ENCODE measurements around the gene FBXL16. TPM values are rescaled to one million over a fixed set of nuclear protein-coding genes. Genes with fewer than 3 reads are reported as not detected.

The FBXL16 gene
- polyA plus RNA-seq, 1 donor from 2014 or later = 3.4 TPM

GRCh38 chr16:658679-659571 lies 46.7 kb downstream of the FBXL16 start:
- Histone ChIP-seq H3K27me3 (ENCODE audit: insufficient read depth, low read depth, low read length) (no peaks in the 10 kb centered on the region), H4K20me1 (ENCODE audit: insufficient read depth) (no peaks in the 10 kb centered on the region), H3K9me3 (ENCODE audit: low read length) (no peaks in the 10 kb centered on the region), H3K9me2 (ENCODE audit: insufficient read depth, low read length) (no peaks in the 10 kb centered on the region), H2AFZ (ENCODE audit: low read depth, low read length) (no peak overlapping the region), H3K36me3 (ENCODE audit: insufficient read depth, low read length) (no peaks in the 10 kb centered on the region), H3K79me2 (replicated peaks; ENCODE audit: insufficient read depth, low read length) (no peaks in the 10 kb centered on the region), H3K4me2 (ENCODE audit: low read length) (no peak overlapping the region), H3K27ac (ENCODE audit: low read length) (no peak overlapping the region), H3F3A (ENCODE audit: insufficient read depth, low read length, poor library complexity, severe bottlenecking) (no peaks in the 10 kb centered on the region), H3K9ac (ENCODE audit: low read length) (no peak overlapping the region), H3K4me3 (ENCODE audit: low read length) (no peak overlapping the region)
- no peak for TF ChIP-seq POLR2AphosphoS5 (IDR thresholded peaks at IDR 0.05)

GRCh38 chr16:657487-657886 lies 48.1 kb downstream of the FBXL16 start:
- Histone ChIP-seq H3K27me3 (ENCODE audit: insufficient read depth, low read depth, low read length) (no peaks in the 10 kb centered on the region), H3K4me3 (ENCODE audit: low read length) (no peak overlapping the region), H3K9me3 (ENCODE audit: low read length) (no peaks in the 10 kb centered on the region), H2AFZ (ENCODE audit: low read depth, low read length) (no peak overlapping the region), H3K9ac (ENCODE audit: low read length) (no peak overlapping the region), H4K20me1 (ENCODE audit: insufficient read depth) (no peaks in the 10 kb centered on the region), H3F3A (ENCODE audit: insufficient read depth, low read length, poor library complexity, severe bottlenecking) (no peaks in the 10 kb centered on the region), H3K79me2 (replicated peaks; ENCODE audit: insufficient read depth, low read length) (no peaks in the 10 kb centered on the region), H3K4me2 (ENCODE audit: low read length) (no peak overlapping the region), H3K36me3 (ENCODE audit: insufficient read depth, low read length) (no peaks in the 10 kb centered on the region), H3K9me2 (ENCODE audit: insufficient read depth, low read length) (no peaks in the 10 kb centered on the region), H3K27ac (ENCODE audit: low read length) (no peak overlapping the region)
- TF ChIP-seq EZH2 (IDR thresholded peaks at IDR 0.05; ENCODE audit: borderline replicate concordance, insufficient read depth, low read length, poor library complexity, severe bottlenecking) (no peak), CTCF (IDR thresholded peaks at IDR 0.05; ENCODE audit: poor library complexity, severe bottlenecking) (no peak), TAF1 (IDR thresholded peaks at IDR 0.05; ENCODE audit: low read depth) (no peak), SMC3 (conservative IDR thresholded peaks at IDR 0.05; ENCODE audit: poor library complexity) (no peak), MXI1 (conservative IDR thresholded peaks at IDR 0.05; ENCODE audit: poor library complexity, severe bottlenecking) (no peak)

GRCh38 chr16:654034-654433 lies 51.6 kb downstream of the FBXL16 start:
- no peaks in the 10 kb centered on the region for H3F3A ChIP-seq (ENCODE audit: insufficient read depth, low read length, poor library complexity, severe bottlenecking)
- H3K9me2 ChIP-seq (ENCODE audit: insufficient read depth, low read length) = no peaks in the 10 kb centered on the region
- H2AFZ ChIP-seq (ENCODE audit: low read depth, low read length) = no peak overlapping the region
- no peaks in the 10 kb centered on the region for H3K79me2 ChIP-seq (replicated peaks; ENCODE audit: insufficient read depth, low read length)
- no peak overlapping the region for H3K9ac ChIP-seq (ENCODE audit: low read length)
- H3K27ac ChIP-seq (ENCODE audit: low read length) = no peak overlapping the region
- H3K4me2 ChIP-seq (ENCODE audit: low read length) = no peak overlapping the region
- TF ChIP-seq EZH2 (IDR thresholded peaks at IDR 0.05; ENCODE audit: borderline replicate concordance, insufficient read depth, low read length, poor library complexity, severe bottlenecking) (no peak), MXI1 (conservative IDR thresholded peaks at IDR 0.05; ENCODE audit: poor library complexity, severe bottlenecking) (no peak), CTCF (IDR thresholded peaks at IDR 0.05; ENCODE audit: poor library complexity, severe bottlenecking) (no peak), REST (IDR thresholded peaks at IDR 0.05; ENCODE audit: borderline replicate concordance) (no peak), SMC3 (conservative IDR thresholded peaks at IDR 0.05; ENCODE audit: poor library complexity) (no peak), TAF1 (IDR thresholded peaks at IDR 0.05; ENCODE audit: low read depth) (no peak), POLR2AphosphoS5 (IDR thresholded peaks at IDR 0.05) (no peak), RAD21 (conservative IDR thresholded peaks at IDR 0.05) (no peak), EP300 (conservative IDR thresholded peaks at IDR 0.05; ENCODE audit: poor library complexity, severe bottlenecking) (no peak)
- H3K27me3 ChIP-seq (ENCODE audit: insufficient read depth, low read depth, low read length) = no peaks in the 10 kb centered on the region
- no peaks in the 10 kb centered on the region for H3K9me3 ChIP-seq (ENCODE audit: low read length)
- no peaks in the 10 kb centered on the region for H3K36me3 ChIP-seq (ENCODE audit: insufficient read depth, low read length)
- H4K20me1 ChIP-seq (ENCODE audit: insufficient read depth) = no peaks in the 10 kb centered on the region
- no peak overlapping the region for H3K4me3 ChIP-seq (ENCODE audit: low read length)
